ENCODE results near the gene ARHGAP1.

ARHGAP1 gene

DNA sequence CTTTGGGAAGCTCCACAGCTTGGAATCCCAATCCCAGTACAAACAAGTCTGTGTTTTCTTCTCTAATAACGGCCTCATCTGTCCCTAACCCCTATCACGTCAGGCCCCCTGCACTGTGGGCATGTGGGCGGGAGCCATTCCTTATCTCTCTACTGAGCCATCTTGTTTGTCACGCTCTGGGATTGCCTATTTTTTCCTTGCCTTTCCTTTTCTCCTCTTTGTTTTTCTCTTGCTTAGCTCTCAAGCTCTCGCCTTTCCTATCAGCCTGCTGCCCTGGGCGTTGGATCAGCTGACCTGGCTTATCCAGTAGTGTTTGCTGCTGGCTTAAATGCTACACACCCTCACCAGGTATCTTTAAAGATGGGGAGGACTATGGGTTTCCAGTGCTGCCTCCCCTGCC lies 35.8 kb downstream of the ARHGAP1 start:
- TF ChIP-seq POLR2AphosphoS5 (IDR thresholded peaks at IDR 0.05; ENCODE audit: low read depth, low read length) (no peak), TAF1 (IDR thresholded peaks at IDR 0.05; ENCODE audit: borderline replicate concordance, insufficient read depth, low read length) (no peak), SIN3A (IDR thresholded peaks at IDR 0.05; ENCODE audit: borderline replicate concordance, insufficient read depth, low read length) (no peak), FOXP2 (optimal IDR thresholded peaks at IDR 0.05; ENCODE audit: borderline replicate concordance, extremely low read depth, extremely low read length, insufficient read depth) (no peak)
- TF ChIP-seq, protein P1, sequence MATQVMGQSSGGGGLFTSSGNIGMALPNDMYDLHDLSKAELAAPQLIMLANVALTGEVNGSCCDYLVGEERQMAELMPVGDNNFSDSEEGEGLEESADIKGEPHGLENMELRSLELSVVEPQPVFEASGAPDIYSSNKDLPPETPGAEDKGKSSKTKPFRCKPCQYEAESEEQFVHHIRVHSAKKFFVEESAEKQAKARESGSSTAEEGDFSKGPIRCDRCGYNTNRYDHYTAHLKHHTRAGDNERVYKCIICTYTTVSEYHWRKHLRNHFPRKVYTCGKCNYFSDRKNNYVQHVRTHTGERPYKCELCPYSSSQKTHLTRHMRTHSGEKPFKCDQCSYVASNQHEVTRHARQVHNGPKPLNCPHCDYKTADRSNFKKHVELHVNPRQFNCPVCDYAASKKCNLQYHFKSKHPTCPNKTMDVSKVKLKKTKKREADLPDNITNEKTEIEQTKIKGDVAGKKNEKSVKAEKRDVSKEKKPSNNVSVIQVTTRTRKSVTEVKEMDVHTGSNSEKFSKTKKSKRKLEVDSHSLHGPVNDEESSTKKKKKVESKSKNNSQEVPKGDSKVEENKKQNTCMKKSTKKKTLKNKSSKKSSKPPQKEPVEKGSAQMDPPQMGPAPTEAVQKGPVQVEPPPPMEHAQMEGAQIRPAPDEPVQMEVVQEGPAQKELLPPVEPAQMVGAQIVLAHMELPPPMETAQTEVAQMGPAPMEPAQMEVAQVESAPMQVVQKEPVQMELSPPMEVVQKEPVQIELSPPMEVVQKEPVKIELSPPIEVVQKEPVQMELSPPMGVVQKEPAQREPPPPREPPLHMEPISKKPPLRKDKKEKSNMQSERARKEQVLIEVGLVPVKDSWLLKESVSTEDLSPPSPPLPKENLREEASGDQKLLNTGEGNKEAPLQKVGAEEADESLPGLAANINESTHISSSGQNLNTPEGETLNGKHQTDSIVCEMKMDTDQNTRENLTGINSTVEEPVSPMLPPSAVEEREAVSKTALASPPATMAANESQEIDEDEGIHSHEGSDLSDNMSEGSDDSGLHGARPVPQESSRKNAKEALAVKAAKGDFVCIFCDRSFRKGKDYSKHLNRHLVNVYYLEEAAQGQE (IDR thresholded peaks at IDR 0.05; ENCODE audit: insufficient read depth in 1 of 2, low read depth in 2 of 2, low read length in 2 of 2) = no peak

DNA sequence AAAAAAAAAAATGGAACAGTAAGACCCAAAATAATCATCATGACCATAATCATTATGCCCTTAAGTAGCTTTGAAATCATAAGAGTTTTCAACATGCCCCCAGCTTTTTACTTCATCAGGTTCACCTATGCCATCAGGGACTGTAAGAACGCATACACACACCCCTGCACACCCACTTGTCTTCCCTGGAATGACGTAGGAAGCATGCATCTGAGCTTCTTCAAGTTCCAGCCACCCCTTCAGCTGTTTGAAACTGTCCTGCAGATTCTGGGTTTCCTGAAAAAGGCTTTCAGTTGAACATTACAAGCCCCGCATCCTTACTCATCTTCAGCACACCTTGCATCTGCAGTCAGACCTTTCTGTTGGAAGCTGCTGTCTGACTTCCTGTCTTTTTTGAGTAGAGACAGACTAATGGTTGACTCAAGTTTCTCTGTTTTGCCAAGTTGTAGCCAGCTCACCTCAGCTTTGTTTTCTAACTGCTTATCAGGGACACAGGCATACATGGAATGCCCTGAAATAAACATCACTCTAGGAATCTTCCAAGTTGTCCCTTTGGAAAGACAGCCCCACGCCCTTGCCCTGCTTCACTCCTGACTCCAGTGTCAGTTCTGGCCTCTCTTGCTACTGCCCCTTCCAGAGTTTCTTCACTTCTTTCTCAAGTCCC lies 37.0 kb downstream of the ARHGAP1 start:
- TF ChIP-seq POLR2AphosphoS5 (IDR thresholded peaks at IDR 0.05; ENCODE audit: low read depth, low read length) = no peak
- TF ChIP-seq FOXP2 (optimal IDR thresholded peaks at IDR 0.05; ENCODE audit: borderline replicate concordance, extremely low read depth, extremely low read length, insufficient read depth) = no peak
- TF ChIP-seq TAF1 (IDR thresholded peaks at IDR 0.05; ENCODE audit: borderline replicate concordance, insufficient read depth, low read length) = no peak
- no peak for TF ChIP-seq SIN3A (IDR thresholded peaks at IDR 0.05; ENCODE audit: borderline replicate concordance, insufficient read depth, low read length)
- TF ChIP-seq, protein P1 (IDR thresholded peaks at IDR 0.05; ENCODE audit: insufficient read depth in 1 of 2, low read depth in 2 of 2, low read length in 2 of 2) = no peak

- TF ChIP-seq FOXP2 (optimal IDR thresholded peaks at IDR 0.05; ENCODE audit: borderline replicate concordance, extremely low read depth, extremely low read length, insufficient read depth) (no peak), TAF1 (IDR thresholded peaks at IDR 0.05; ENCODE audit: borderline replicate concordance, insufficient read depth, low read length) (no peak), SIN3A (IDR thresholded peaks at IDR 0.05; ENCODE audit: borderline replicate concordance, insufficient read depth, low read length) (no peak), POLR2AphosphoS5 (IDR thresholded peaks at IDR 0.05; ENCODE audit: low read depth, low read length) (no peak)
- TF ChIP-seq, protein P1 (IDR thresholded peaks at IDR 0.05; ENCODE audit: insufficient read depth in 1 of 2, low read depth in 2 of 2, low read length in 2 of 2) = no peak
These were observed 38.1 kb downstream of the ARHGAP1 start for GRCh38 chr11:46662366-46662765.

DNA sequence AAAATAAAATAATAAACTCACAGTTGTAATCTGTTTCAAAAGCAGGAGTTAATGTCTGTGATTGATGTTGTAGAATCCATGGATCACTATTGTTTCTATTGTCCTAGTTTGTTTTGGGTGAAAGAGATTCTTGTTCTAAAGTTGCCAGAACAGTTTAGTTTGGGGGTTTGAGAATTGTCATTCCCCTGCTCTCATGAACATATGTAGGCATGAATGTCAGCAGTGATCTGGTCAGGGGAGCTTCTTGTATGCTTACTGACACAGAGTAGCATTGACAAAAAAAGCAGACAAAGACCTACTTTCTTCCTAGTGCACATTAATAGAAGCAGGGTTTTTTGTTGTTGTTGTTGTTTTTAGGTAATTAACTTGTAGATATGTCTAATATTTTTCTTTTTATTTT lies 38.6 kb downstream of the ARHGAP1 start:
- TF ChIP-seq, protein P1 (IDR thresholded peaks at IDR 0.05; ENCODE audit: insufficient read depth in 1 of 2, low read depth in 2 of 2, low read length in 2 of 2) = no peak
- no peak for TF ChIP-seq SIN3A (IDR thresholded peaks at IDR 0.05; ENCODE audit: borderline replicate concordance, insufficient read depth, low read length)
- no peak for TF ChIP-seq TAF1 (IDR thresholded peaks at IDR 0.05; ENCODE audit: borderline replicate concordance, insufficient read depth, low read length)
- no peak for TF ChIP-seq FOXP2 (optimal IDR thresholded peaks at IDR 0.05; ENCODE audit: borderline replicate concordance, extremely low read depth, extremely low read length, insufficient read depth)
- no peak for TF ChIP-seq POLR2AphosphoS5 (IDR thresholded peaks at IDR 0.05; ENCODE audit: low read depth, low read length)
